Large intestine (tissue), 3 donors: ENCODE measurements around the gene F12. TPM values are rescaled to one million over a fixed set of nuclear protein-coding genes. Genes with fewer than 3 reads are reported as not detected.

ENCODE experiments used
- DNase-seq, 2 donors: peaks; one replicate each; pipeline versions ENCODE4 v3.0.0 to v3.0.0-alpha.2; 2013
- H3K27ac ChIP-seq: one replicate; pipeline ENCODE4 v1.5.1; 2013; ENCODE audit warnings: low read length
- H3K27me3 ChIP-seq: 2 replicates; pipeline ENCODE4 v1.6.1; 2013; ENCODE audit warnings: low read length; ENCODE audit not compliant: control insufficient read depth, insufficient read depth
- H3K36me3 ChIP-seq: 2 replicates; pipeline ENCODE4 v1.6.1; 2013; ENCODE audit warnings: low read length; ENCODE audit not compliant: control insufficient read depth, insufficient read depth
- H3K4me1 ChIP-seq: one replicate; pipeline ENCODE4 v1.6.1; 2013; ENCODE audit warnings: low read length; ENCODE audit not compliant: control insufficient read depth, insufficient read depth
- H3K4me3 ChIP-seq: one replicate; pipeline ENCODE4 v1.5.1; 2013; ENCODE audit warnings: low read length
- H3K9me3 ChIP-seq: one replicate; pipeline ENCODE4 v1.6.1; 2013; ENCODE audit warnings: mild to moderate bottlenecking, low read depth, low read length, moderate library complexity; ENCODE audit not compliant: control insufficient read depth
- WGBS: methylation state at CpG from one replicate; pipeline ENCODE4 v1.1.5; 2013; ENCODE audit warnings: low lambda C conversion rate; ENCODE audit not compliant: insufficient coverage; 5-methylcytosine and 5-hydroxymethylcytosine counted together
- polyA plus RNA-seq: library from polyadenylated mRNA; unstranded; fragments of 120-200 nt; gene quantifications from one replicate; pipeline ENCODE4 v1.2.1, GENCODE V29; 2013

F12 gene
- polyA plus RNA-seq, 1 donor, result 1.0 TPM

DNA sequence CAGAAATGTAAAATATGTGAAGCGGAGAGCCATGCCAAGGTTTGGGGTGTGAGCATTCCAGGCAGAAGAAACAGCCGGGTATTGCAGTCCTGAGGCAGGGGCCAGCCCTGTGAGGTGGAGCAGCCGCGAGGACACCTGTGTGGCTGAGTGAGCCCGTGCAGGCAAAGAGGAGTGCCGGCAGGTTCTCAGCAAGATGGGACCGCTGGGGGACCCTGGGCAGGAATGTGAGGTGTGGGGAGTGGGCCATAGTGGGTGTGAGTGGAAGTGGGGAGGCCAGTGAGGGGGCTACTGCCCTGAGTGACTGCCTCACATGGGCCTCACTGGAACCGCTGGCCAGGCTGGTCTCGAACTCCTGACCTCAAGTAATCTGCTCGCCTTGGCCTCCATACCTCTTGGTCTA is 29.1 kb upstream of the F12 start:
- no peaks in the 10 kb centered on the region for H3K9me3 ChIP-seq
- WGBS, result no CpG with 5 or more reads among the region's 10 CpGs
- no peaks in the 10 kb centered on the region for H3K4me1 ChIP-seq
- no peak overlapping the region for H3K4me3 ChIP-seq
- no peak for DNase-seq
- no peak overlapping the region for H3K27ac ChIP-seq
- peaks cover 63% of the 10 kb centered on the region for H3K36me3 ChIP-seq
- no peaks in the 10 kb centered on the region for H3K27me3 ChIP-seq

DNA sequence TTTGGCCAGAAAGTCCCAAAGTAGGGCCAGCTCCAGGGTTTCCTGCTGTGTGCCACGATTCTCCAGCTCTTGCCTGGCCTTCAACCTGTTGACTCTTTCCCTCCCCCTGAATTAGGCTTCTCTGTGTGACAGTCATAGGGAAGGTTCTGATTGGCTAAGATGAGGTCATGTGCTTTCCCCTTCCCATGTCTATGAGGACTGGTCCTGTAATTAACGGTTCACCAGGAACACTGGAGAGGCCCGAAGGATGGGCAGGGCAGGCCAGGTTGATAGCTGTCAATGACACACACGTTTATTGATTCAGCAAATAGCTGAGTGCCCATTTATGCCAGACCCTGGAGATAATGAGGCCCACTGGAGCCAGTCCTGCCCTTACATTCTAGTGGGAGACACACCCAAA is 28.3 kb upstream of the F12 start:
- DNase-seq, result no peak
- Histone ChIP-seq H3K36me3 (peaks cover 68% of the 10 kb centered on the region), H3K4me3 (no peak overlapping the region), H3K27ac (no peak overlapping the region), H3K9me3 (no peaks in the 10 kb centered on the region), H3K27me3 (no peaks in the 10 kb centered on the region), H3K4me1 (no peaks in the 10 kb centered on the region)
- no CpG with 5 or more reads among the region's 4 CpGs for WGBS

DNA sequence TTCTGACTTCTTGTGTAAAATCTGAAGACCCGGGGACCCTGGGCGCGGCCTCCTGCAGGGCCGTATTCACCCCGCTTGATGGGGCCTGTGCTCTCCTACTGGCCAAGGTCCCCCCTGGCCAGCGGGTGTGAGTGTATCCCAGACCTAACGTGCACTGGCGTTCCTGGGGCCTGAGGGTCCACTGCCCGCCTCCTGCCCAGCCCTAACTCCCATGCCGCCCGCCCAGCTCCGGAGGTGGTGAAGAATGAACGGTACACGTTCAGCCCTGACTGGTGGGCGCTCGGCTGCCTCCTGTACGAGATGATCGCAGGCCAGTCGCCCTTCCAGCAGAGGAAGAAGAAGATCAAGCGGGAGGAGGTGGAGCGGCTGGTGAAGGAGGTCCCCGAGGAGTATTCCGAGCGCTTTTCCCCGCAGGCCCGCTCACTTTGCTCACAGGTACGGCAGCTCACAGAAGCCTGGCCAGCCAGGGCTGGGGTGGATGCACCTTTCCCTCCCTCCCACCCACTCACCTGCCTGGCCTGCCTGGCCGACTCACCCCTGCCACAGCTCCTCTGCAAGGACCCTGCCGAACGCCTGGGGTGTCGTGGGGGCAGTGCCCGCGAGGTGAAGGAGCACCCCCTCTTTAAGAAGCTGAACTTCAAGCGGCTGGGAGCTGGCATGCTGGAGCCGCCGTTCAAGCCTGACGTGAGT is 26.6 kb upstream of the F12 start:
- Histone ChIP-seq H3K27me3 (no peaks in the 10 kb centered on the region), H3K27ac (no peak overlapping the region), H3K4me1 (no peaks in the 10 kb centered on the region), H3K36me3 (peaks cover 74% of the 10 kb centered on the region), H3K9me3 (no peaks in the 10 kb centered on the region), H3K4me3 (no peak overlapping the region)
- no CpG with 5 or more reads among the region's 37 CpGs for WGBS
- DNase-seq, result no peak

DNA sequence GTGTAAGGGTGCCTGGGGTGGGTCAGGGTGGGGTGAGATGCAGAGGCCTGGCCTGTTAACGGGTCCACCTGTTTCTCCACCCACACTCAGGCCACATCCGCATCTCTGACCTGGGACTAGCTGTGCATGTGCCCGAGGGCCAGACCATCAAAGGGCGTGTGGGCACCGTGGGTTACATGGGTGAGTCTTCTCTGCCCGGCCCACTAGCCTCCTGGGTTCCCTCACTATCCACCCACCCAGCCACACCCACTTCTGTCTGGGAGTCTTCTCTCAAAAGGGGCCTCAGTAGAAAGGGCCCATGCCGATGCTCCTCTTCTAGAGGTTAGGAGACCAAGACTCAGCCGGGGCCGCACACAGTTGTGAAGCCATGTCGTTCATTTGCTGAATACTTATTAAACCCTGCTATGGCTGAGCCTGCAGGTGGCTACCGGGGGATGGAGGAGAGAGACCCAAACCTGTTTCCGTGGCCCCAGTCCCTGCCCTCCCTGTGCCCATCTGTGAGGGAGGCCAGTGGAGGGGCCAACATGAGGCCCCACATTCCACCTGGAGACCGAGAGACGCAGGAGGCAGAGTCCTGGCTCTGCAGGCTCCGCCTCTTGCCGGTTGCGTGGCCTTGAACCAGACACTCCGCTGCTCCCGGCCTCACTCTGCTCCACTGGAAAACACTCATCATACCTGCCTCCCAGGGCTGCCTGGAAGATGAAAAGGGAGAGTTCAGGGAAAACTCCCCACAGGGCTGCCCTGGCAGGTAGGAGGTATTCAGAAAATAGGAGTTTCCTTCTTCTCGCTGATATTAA is 25.8 kb upstream of the F12 start:
- H3K27me3 ChIP-seq, result no peaks in the 10 kb centered on the region
- no peak overlapping the region for H3K27ac ChIP-seq
- peaks cover 69% of the 10 kb centered on the region for H3K36me3 ChIP-seq
- H3K4me3 ChIP-seq, result no peak overlapping the region
- no CpG with 5 or more reads among the region's 20 CpGs for WGBS
- H3K4me1 ChIP-seq, result no peaks in the 10 kb centered on the region
- H3K9me3 ChIP-seq, result no peaks in the 10 kb centered on the region
- DNase-seq, result no peak

DNA sequence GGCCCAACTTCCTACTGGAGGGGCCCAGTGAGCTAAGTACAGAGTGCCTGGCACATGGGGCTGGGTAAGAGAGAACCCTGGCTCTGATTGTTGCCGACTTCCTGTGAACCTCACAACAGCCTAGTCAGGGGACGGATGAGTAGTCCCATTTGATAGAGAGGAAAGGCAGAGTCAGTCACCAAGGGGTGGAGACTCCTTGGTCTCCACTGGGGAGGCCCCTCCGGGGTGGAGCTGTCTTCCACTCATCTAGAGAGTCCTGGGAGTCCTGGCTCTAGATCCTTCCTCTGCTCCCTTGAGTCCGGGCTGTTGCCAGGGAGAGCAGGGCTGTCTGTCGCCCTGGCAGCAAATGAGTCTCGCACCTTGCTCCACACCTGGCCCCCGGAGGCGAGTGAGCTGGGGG is 25.1 kb upstream of the F12 start:
- Histone ChIP-seq H3K36me3 (peaks cover 69% of the 10 kb centered on the region), H3K27ac (no peak overlapping the region), H3K4me3 (no peak overlapping the region), H3K9me3 (no peaks in the 10 kb centered on the region), H3K4me1 (no peaks in the 10 kb centered on the region), H3K27me3 (no peaks in the 10 kb centered on the region)
- WGBS, result no CpG with 5 or more reads among the region's 8 CpGs
- DNase-seq, result no peak

DNA sequence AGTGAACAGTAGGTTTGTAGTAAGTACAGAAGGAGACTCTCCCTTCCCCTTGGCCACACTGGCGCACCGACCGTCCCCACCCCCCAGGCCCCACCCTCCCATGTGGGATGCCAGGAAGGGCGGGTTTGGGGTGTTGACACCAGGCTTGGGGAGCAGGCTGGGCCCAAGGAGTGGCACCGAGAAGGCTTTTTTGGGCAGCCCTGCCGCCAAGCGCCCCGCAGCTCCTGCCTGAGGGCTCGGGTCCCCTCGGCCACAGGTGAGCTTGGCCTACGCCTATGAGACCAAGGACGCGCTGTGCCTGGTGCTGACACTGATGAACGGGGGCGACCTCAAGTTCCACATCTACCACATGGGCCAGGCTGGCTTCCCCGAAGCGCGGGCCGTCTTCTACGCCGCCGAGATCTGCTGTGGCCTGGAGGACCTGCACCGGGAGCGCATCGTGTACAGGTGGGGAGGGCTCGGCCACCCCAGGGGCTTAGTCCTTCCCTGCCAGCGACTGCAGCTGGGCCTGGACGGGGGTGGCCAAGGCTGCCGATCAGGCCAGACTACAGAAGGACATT is 24.4 kb upstream of the F12 start:
- H3K27me3 ChIP-seq, result no peaks in the 10 kb centered on the region
- H3K4me3 ChIP-seq, result no peak overlapping the region
- no peaks in the 10 kb centered on the region for H3K9me3 ChIP-seq
- DNase-seq, result no peak
- no peaks in the 10 kb centered on the region for H3K4me1 ChIP-seq
- WGBS, result no CpG with 5 or more reads among the region's 29 CpGs
- no peak overlapping the region for H3K27ac ChIP-seq
- H3K36me3 ChIP-seq, result peaks cover 68% of the 10 kb centered on the region

DNA sequence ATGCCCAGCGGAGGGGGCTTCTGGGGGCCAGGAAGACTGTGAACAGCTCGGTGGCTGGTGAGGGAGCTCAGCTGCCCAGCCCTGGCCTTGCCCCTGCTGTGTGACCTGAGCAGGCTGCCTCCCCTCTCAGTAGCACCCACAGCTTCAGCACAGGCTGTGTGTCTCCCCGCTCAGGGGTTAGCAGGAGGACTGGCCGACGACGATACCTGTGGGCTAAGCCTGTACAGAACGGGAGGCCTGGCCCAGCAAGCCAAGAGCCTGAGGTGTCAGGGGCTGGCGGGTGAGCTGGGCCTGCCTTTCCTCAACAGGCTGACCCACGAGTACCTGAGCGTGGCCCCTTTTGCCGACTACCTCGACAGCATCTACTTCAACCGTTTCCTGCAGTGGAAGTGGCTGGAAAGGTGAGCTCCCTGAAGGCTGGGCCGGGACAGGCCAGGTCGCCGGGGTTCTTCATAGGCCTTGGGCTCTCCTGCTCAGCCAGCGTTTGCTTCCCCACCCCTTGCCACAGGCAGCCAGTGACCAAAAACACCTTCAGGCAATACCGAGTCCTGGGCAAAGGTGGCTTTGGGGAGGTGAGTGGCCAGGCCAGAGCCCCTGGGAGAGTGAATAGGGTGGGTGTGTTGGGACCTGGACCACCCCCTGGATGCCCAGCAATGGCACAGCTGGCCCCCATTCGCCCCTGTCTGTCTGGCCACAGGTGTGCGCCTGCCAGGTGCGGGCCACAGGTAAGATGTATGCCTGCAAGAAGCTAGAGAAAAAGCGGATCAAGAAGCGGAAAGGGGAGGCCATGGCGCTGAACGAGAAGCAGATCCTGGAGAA is 23.7 kb upstream of the F12 start:
- H3K9me3 ChIP-seq, result no peaks in the 10 kb centered on the region
- H3K36me3 ChIP-seq, result peaks cover 64% of the 10 kb centered on the region
- peaks cover 1% of the 10 kb centered on the region for H3K4me1 ChIP-seq
- H3K27ac ChIP-seq, result no peak overlapping the region
- H3K27me3 ChIP-seq, result no peaks in the 10 kb centered on the region
- WGBS, result 94% methylated on average over 6 of the region's 25 CpGs
- DNase-seq, result no peak
- no peak overlapping the region for H3K4me3 ChIP-seq

DNA sequence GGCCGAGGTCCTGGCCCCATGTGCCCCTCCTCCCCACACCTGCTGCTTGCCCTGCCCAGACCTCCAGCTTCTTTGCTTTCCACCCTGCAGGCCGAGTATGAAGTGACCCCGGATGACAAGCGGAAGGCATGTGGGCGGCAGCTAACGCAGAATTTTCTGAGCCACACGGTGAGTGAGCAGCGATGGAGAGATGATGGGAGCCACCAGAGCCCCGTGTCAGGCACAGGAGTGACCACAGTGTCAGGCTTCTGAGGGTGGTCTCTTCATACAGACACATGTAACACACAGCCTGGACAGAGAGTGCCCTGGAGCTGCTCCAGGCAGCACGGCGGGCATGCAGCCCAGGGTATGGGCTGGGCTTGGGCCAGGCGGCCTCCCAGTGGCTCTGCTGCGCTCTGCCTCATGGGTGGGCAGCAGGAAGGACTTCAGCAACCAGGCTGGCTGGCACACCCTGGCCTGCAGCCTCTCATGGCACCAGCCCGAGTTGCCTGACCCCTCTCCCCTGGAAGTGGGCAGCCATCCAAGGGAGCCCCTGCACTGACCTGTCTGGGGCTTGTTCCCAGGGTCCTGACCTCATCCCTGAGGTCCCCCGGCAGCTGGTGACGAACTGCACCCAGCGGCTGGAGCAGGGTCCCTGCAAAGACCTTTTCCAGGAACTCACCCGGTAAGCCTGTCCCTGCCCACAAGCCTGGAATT is 22.9 kb upstream of the F12 start:
- H3K27ac ChIP-seq, result no peak overlapping the region
- WGBS, result no CpG with 5 or more reads among the region's 18 CpGs
- peaks cover 59% of the 10 kb centered on the region for H3K36me3 ChIP-seq
- H3K4me1 ChIP-seq, result peaks cover 8% of the 10 kb centered on the region
- no peaks in the 10 kb centered on the region for H3K9me3 ChIP-seq
- no peak overlapping the region for H3K4me3 ChIP-seq
- no peak for DNase-seq
- no peaks in the 10 kb centered on the region for H3K27me3 ChIP-seq

DNA sequence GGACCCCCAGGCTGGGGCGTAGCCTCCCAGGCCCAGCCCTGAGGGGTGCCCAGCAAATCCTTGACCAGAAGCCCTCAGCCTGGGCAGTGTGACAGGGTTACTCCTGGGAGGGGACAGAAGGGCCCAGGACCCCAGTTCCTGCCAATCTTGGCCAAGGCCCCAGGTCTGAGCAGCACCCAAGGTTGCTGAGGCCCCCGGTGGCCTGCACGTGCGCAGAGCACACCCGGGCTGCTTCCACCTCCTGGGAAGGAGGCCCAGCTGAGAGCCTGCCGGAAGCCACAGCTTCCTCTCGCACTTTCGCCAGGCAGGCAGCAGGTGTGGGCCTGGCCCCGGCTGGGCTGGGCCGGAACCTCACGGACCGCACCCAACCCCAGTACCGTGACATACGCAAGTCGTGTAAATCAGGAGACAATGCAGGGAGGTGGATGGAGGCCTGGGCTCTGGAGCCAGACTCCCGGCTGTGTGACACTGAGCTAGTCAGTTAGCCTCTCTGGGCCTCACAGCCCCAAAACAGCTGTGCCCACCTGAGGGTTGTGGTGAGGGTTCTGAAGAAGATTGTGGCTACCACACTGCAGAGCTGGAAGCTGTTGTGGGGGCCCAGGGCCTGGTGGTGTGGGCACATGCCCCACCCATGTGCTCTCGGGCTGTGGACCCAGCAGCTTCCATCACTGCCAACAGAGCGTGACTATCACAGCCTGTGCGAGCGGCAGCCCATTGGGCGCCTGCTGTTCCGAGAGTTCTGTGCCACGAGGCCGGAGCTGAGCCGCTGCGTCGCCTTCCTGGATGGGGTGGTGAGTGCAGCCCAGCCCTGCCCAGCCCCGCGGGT is 22.2 kb upstream of the F12 start:
- peaks cover 56% of the 10 kb centered on the region for H3K36me3 ChIP-seq
- H3K27ac ChIP-seq, result no peak overlapping the region
- no CpG with 5 or more reads among the region's 29 CpGs for WGBS
- no peak overlapping the region for H3K4me3 ChIP-seq
- no peaks in the 10 kb centered on the region for H3K27me3 ChIP-seq
- DNase-seq, result no peak
- peaks cover 11% of the 10 kb centered on the region for H3K4me1 ChIP-seq
- H3K9me3 ChIP-seq, result no peaks in the 10 kb centered on the region
